RWPE2 (cell line): ENCODE measurements around the gene TRAP1.

Experiments used
- ATAC-seq: fragments of 200-7000 bp; cut with Tn5 transposase; 3 replicates; pipeline ENCODE4 v1.9.1; 2021; ENCODE audit warnings: low read depth
- DNase-seq: peaks from one replicate; pipeline ENCODE4 v3.0.0-alpha.2; 2020; ENCODE audit warnings: low spot score
- H3K27ac ChIP-seq: fragments of 450-650 bp; 2 replicates; pipeline ENCODE4 v1.5.1; 2017; ENCODE audit warnings: mild to moderate bottlenecking; ENCODE audit not compliant: poor library complexity, severe bottlenecking
- H3K27me3 ChIP-seq: fragments of 250-450 bp; sonication (Bioruptor Pico); 2 replicates; pipeline ENCODE4 v1.5.1; 2021; ENCODE audit warnings: mild to moderate bottlenecking, moderate library complexity; ENCODE audit not compliant: insufficient read depth, poor library complexity, severe bottlenecking
- H3K36me3 ChIP-seq: fragments of 250-450 bp; sonication (Bioruptor Pico); 2 replicates; pipeline ENCODE4 v1.5.1; 2020; ENCODE audit warnings: low read depth, mild to moderate bottlenecking, moderate library complexity
- H3K4me1 ChIP-seq: fragments of 250-450 bp; sonication (Bioruptor Pico); 2 replicates; pipeline ENCODE4 v1.5.1; 2021; ENCODE audit warnings: mild to moderate bottlenecking, moderate library complexity; ENCODE audit not compliant: insufficient read depth, poor library complexity, severe bottlenecking
- H3K4me3 ChIP-seq: fragments of 250-450 bp; sonication (Bioruptor Pico); 2 replicates; pipeline ENCODE4 v1.5.1; 2021; ENCODE audit warnings: mild to moderate bottlenecking, moderate library complexity; ENCODE audit not compliant: severe bottlenecking
- H3K9me3 ChIP-seq: fragments of 250-450 bp; sonication (Bioruptor Pico); 2 replicates; pipeline ENCODE4 v1.5.1; 2021; ENCODE audit warnings: mild to moderate bottlenecking, moderate library complexity; ENCODE audit not compliant: severe bottlenecking
- TF ChIP-seq, protein P1 (sequence below): fragments of 450-650 bp; IDR thresholded peaks from one replicate; pipeline ENCODE4 v1.5.1; 2017; ENCODE audit warnings: mild to moderate bottlenecking, moderate library complexity; ENCODE audit not compliant: poor library complexity, severe bottlenecking

Gene TRAP1

DNA sequence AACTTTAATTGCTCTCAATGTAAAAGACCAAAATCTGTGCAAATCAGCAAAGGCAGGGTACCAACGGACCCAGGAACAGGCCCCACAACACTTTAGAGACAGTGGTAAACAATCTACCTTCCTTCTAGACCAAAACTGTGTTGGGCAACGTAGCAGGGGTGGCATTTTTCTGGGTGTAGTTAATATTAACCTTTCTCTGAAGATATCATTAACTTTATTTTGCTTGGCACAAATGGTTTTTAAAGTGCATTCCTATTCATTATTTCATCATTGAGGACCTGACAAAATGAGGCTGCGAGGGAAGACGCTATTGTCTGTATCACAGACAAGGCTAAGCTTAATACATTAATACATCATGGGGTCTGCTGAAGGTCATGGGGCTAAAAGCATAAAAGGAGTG is 37.9 kb upstream of the TRAP1 start:
- no peak overlapping the region for H3K27ac ChIP-seq
- no peaks in the 10 kb centered on the region for H3K9me3 ChIP-seq
- ATAC-seq (no peak), DNase-seq (no peak)
- H3K27me3 ChIP-seq: no peaks in the 10 kb centered on the region
- peaks cover 54% of the 10 kb centered on the region for H3K36me3 ChIP-seq
- H3K4me1 ChIP-seq: no peaks in the 10 kb centered on the region
- TF ChIP-seq, protein P1, sequence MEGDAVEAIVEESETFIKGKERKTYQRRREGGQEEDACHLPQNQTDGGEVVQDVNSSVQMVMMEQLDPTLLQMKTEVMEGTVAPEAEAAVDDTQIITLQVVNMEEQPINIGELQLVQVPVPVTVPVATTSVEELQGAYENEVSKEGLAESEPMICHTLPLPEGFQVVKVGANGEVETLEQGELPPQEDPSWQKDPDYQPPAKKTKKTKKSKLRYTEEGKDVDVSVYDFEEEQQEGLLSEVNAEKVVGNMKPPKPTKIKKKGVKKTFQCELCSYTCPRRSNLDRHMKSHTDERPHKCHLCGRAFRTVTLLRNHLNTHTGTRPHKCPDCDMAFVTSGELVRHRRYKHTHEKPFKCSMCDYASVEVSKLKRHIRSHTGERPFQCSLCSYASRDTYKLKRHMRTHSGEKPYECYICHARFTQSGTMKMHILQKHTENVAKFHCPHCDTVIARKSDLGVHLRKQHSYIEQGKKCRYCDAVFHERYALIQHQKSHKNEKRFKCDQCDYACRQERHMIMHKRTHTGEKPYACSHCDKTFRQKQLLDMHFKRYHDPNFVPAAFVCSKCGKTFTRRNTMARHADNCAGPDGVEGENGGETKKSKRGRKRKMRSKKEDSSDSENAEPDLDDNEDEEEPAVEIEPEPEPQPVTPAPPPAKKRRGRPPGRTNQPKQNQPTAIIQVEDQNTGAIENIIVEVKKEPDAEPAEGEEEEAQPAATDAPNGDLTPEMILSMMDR: no peak
- H3K4me3 ChIP-seq: no peak overlapping the region

DNA sequence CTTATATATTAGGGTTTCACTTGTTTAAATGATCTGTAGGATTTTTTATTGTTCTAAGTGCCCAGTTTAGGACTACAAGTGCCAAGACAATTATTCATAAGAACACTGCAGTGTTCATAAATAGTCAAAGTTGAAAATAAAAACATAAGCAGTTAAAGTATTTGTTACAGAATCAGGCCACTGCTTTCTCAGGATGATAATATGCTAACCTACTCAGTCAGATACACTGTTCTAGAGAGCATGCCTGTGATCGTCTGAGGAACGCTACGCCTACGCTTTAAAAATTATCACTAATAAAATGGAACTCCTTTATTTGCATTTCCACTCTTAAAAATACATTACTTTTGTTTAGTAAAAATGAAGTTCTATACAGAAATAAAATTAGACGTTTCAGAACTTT is 37.4 kb upstream of the TRAP1 start:
- Histone ChIP-seq H3K4me1 (no peaks in the 10 kb centered on the region), H3K9me3 (no peaks in the 10 kb centered on the region), H3K27me3 (no peaks in the 10 kb centered on the region), H3K4me3 (no peak overlapping the region), H3K27ac (no peak overlapping the region), H3K36me3 (peaks cover 56% of the 10 kb centered on the region)
- TF ChIP-seq, protein P1: no peak
- ATAC-seq (no peak), DNase-seq (no peak)

DNA sequence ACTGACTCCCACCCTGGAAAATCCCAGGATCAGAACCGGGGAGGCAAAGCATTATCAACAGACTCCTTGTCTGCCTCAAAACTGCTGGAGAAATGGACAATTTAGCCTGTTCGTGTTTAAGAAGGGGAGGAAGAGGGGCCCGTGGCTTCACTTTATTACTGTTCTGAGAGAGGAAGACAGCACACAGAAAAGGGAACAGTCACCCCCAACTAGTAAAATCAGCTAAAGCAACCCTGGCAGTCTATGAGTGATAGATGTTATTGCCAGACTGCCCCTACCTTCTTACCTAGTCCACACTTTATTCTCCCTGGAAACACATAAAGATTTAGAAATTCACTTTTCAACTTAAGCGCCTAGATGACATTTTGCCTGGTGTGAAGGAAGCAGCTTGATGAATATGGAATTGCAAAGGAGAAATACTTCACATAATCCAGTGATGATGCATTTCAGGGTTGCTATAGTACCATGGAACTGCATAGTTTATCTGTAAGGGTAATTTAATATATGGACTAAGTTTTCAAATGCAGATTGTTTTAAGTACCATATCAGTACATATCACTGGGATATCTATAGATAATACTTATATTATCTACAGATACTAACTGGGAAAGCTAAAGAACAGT is 36.9 kb upstream of the TRAP1 start:
- no peak overlapping the region for H3K27ac ChIP-seq
- ATAC-seq: no peak
- peaks cover 61% of the 10 kb centered on the region for H3K36me3 ChIP-seq

DNA sequence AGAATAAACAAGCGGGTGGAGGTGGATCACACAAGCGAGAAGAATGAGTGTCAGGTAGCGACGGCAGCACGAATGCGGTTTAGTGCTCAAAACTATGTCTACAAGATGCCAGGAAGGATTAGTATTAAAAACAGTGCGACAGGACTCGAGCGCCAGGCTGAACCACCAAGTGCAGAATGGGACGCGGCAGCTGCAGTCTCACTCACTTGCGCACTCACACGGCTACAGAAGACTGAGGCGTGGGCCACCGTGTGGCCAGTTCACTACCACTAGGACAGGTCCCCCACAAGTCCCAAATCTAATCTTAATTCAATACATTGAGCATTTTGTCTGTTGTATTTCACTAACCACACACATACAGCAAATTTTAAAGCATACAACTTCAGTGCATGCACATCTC is 35.7 kb upstream of the TRAP1 start:
- no peaks in the 10 kb centered on the region for H3K9me3 ChIP-seq
- H3K4me3 ChIP-seq: no peak overlapping the region
- H3K27me3 ChIP-seq: no peaks in the 10 kb centered on the region
- no peak for DNase-seq
- TF ChIP-seq, protein P1: no peak
- ATAC-seq: no peak
- no peaks in the 10 kb centered on the region for H3K4me1 ChIP-seq
- H3K36me3 ChIP-seq: peaks cover 61% of the 10 kb centered on the region
- H3K27ac ChIP-seq: no peak overlapping the region

More for the DNA sequence above, 36.9 kb upstream of the TRAP1 start:
- DNase-seq: no peak
- Histone ChIP-seq H3K27me3 (no peaks in the 10 kb centered on the region), H3K4me3 (no peak overlapping the region), H3K4me1 (no peaks in the 10 kb centered on the region), H3K9me3 (no peaks in the 10 kb centered on the region)
- TF ChIP-seq, protein P1: no peak

DNA sequence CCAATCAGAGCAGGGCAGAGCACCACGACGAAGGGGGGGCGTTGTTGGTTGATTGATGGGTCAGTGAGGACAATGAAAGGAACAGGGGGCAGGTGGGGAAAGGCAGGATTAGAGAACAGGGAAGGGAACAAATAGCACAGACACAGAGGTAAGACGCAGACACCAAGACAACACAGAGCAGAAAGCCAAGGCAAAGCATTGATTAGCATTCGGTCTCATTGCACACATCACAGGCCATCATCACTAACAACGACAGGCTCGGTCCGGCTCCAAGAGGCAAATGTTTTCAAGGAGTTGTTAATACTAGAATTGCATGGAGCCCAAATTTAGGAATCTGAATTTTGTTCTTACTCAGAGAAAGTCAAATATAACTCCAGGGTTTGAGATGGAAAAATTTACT is 34.6 kb upstream of the TRAP1 start:
- no peaks in the 10 kb centered on the region for H3K4me1 ChIP-seq
- TF ChIP-seq, protein P1: no peak
- H3K36me3 ChIP-seq: peaks cover 62% of the 10 kb centered on the region
- H3K9me3 ChIP-seq: no peaks in the 10 kb centered on the region
- ATAC-seq (no peak), DNase-seq (no peak)
- no peaks in the 10 kb centered on the region for H3K27me3 ChIP-seq
- no peak overlapping the region for H3K4me3 ChIP-seq
- H3K27ac ChIP-seq: no peak overlapping the region
